ENCODE data around the gene EPHB3.
A peak's percentile ranks its signal among the peaks of the same experiment; 100 is the strongest.

The EPHB3 gene

GRCh38 chr3:184561061-184561912 lies at the start of gene EPHB3:
Gene EPHB3 (plus strand): TSS chr3:184561785. CDS start chr3:184562236, 451 bp downstream.
- ATAC-seq (peak; percentile 91), DNase-seq (peak; percentile 96)
- peaks cover 25% of the 10 kb centered on the region for H3K4me1 Mint-ChIP-seq
- H3K27ac Mint-ChIP-seq = peak within 1 kb of the TSS; percentile 2
- H3K27me3 Mint-ChIP-seq = peaks cover 58% of the 10 kb centered on the region
- no peaks in the 10 kb centered on the region for H3K36me3 Mint-ChIP-seq (ENCODE audit: low read depth)
- no peaks in the 10 kb centered on the region for H3K9me3 Mint-ChIP-seq
- H3K4me3 Mint-ChIP-seq = peak within 1 kb of the TSS; percentile 55

- no peak overlapping the region for H3K4me3 Mint-ChIP-seq
Measured at GRCh38 chr3:184512621-184513020, 49.0 kb upstream of the EPHB3 start.

GRCh38 chr3:184513276-184514170 lies 48.1 kb upstream of the EPHB3 start:
- ATAC-seq (peak; percentile 97), DNase-seq (peak; percentile 87)
- Mint-ChIP-seq H3K4me1 (peaks cover 7% of the 10 kb centered on the region), H3K27me3 (peaks cover 47% of the 10 kb centered on the region), H3K27ac (no peak overlapping the region), H3K36me3 (ENCODE audit: low read depth) (no peaks in the 10 kb centered on the region), H3K4me3 (peak overlapping the region; percentile 47), H3K9me3 (no peaks in the 10 kb centered on the region)

More at GRCh38 chr3:184512621-184513020, 49.0 kb upstream of the EPHB3 start:
- DNase-seq (no peak), ATAC-seq (no peak)
- Mint-ChIP-seq H3K4me1 (peaks cover 7% of the 10 kb centered on the region), H3K36me3 (ENCODE audit: low read depth) (no peaks in the 10 kb centered on the region), H3K9me3 (no peaks in the 10 kb centered on the region), H3K27ac (no peak overlapping the region), H3K27me3 (peaks cover 46% of the 10 kb centered on the region)

DNA sequence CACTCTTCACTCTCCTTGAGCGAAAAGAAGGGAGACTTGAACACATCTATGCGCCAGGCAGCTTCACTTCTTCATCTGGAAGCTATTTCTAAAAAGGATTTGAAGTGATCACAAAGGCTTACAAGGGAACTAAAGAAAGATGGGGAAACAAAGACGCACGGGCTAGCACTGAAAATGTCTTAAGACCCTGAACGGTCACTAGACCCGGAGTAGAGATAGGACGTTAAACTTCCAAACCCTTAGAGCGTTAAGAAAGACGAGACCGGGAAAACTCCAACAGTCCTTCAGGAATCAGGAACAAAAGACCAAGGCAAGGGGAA lies 47.5 kb upstream of the EPHB3 start:
- ATAC-seq (no peak), DNase-seq (no peak)
- Mint-ChIP-seq H3K27ac (no peak overlapping the region), H3K27me3 (peaks cover 53% of the 10 kb centered on the region), H3K36me3 (ENCODE audit: low read depth) (no peaks in the 10 kb centered on the region), H3K9me3 (no peaks in the 10 kb centered on the region), H3K4me3 (no peak overlapping the region), H3K4me1 (peaks cover 7% of the 10 kb centered on the region)

- peak overlapping the region; percentile 18 for H3K4me3 Mint-ChIP-seq
Measured at GRCh38 chr3:184523825-184524615, 37.6 kb upstream of the EPHB3 start.

DNA sequence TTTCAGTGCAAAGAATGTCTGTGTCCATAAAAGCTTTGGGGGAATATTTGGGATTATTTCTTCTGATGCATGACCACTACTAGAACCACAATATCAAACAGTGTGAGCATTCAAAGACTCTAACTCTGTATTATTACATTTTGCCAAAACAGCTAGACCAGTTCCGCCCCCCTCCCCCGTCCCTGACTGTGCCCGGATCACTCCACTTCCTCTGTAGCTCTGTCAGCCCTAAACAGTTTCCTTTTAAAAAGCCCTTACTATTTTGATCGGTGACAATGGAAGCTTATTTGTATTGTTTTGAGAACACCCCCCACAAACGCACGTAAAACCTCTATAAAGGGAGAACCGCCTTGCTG lies 36.6 kb upstream of the EPHB3 start:
- H3K36me3 Mint-ChIP-seq (ENCODE audit: low read depth) = no peaks in the 10 kb centered on the region
- DNase-seq = no peak
- peaks cover 19% of the 10 kb centered on the region for H3K4me1 Mint-ChIP-seq
- H3K9me3 Mint-ChIP-seq = no peaks in the 10 kb centered on the region
- peaks cover 33% of the 10 kb centered on the region for H3K27me3 Mint-ChIP-seq
- H3K4me3 Mint-ChIP-seq = peak overlapping the region; percentile 80
- H3K27ac Mint-ChIP-seq = no peak overlapping the region
- peak; percentile 56 for ATAC-seq

More at GRCh38 chr3:184523825-184524615, 37.6 kb upstream of the EPHB3 start:
- Mint-ChIP-seq H3K4me1 (peaks cover 19% of the 10 kb centered on the region), H3K27ac (peak overlapping the region; percentile 20), H3K9me3 (no peaks in the 10 kb centered on the region), H3K36me3 (ENCODE audit: low read depth) (no peaks in the 10 kb centered on the region), H3K27me3 (peaks cover 37% of the 10 kb centered on the region)
- no peak for DNase-seq
- peak; percentile 87 for ATAC-seq

- Mint-ChIP-seq H3K27me3 (peaks cover 34% of the 10 kb centered on the region), H3K27ac (no peak overlapping the region)
- peak; percentile 23 for DNase-seq
Measured at GRCh38 chr3:184525337-184526087, 36.1 kb upstream of the EPHB3 start.

DNA sequence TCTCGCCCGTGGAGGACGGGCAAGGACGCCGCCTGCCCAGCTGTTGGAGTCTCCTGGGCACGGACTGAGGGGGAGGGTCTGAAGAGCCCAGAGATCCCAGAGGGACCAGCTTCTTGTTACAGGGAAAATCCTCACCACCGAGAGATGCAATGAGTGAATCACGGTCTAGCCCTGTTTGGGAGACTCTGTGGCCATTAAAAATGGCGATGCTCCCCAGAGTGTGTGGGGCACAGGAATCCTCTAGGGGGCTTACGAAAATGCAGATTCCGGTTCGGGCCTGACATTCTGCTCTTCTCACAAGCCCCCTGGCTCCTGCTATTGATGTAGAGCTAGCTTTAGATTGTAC lies 35.5 kb upstream of the EPHB3 start:
- ATAC-seq = no peak
- Mint-ChIP-seq H3K9me3 (no peaks in the 10 kb centered on the region), H3K27ac (no peak overlapping the region), H3K27me3 (peaks cover 36% of the 10 kb centered on the region), H3K4me1 (peaks cover 19% of the 10 kb centered on the region), H3K4me3 (peak overlapping the region; percentile 43), H3K36me3 (ENCODE audit: low read depth) (no peaks in the 10 kb centered on the region)
- no peak for DNase-seq

More at GRCh38 chr3:184525337-184526087, 36.1 kb upstream of the EPHB3 start:
- Mint-ChIP-seq H3K36me3 (ENCODE audit: low read depth) (no peaks in the 10 kb centered on the region), H3K4me1 (peaks cover 19% of the 10 kb centered on the region), H3K9me3 (no peaks in the 10 kb centered on the region), H3K4me3 (peak overlapping the region; percentile 80)
- ATAC-seq = peak; percentile 37

- no peak overlapping the region for H3K27ac Mint-ChIP-seq
- ATAC-seq (no peak), DNase-seq (no peak)
- H3K4me1 Mint-ChIP-seq = no peaks in the 10 kb centered on the region
- H3K9me3 Mint-ChIP-seq = no peaks in the 10 kb centered on the region
- H3K36me3 Mint-ChIP-seq (ENCODE audit: low read depth) = no peaks in the 10 kb centered on the region
- H3K4me3 Mint-ChIP-seq = no peak overlapping the region
- H3K27me3 Mint-ChIP-seq = peaks cover 12% of the 10 kb centered on the region
Measured at GRCh38 chr3:184531626-184532280, 29.8 kb upstream of the EPHB3 start.

- Mint-ChIP-seq H3K27me3 (peaks cover 10% of the 10 kb centered on the region), H3K36me3 (ENCODE audit: low read depth) (no peaks in the 10 kb centered on the region), H3K27ac (no peak overlapping the region), H3K4me3 (no peak overlapping the region), H3K9me3 (no peaks in the 10 kb centered on the region), H3K4me1 (no peaks in the 10 kb centered on the region)
- ATAC-seq (no peak), DNase-seq (no peak)
Measured at GRCh38 chr3:184532940-184533732, 28.4 kb upstream of the EPHB3 start.

DNA sequence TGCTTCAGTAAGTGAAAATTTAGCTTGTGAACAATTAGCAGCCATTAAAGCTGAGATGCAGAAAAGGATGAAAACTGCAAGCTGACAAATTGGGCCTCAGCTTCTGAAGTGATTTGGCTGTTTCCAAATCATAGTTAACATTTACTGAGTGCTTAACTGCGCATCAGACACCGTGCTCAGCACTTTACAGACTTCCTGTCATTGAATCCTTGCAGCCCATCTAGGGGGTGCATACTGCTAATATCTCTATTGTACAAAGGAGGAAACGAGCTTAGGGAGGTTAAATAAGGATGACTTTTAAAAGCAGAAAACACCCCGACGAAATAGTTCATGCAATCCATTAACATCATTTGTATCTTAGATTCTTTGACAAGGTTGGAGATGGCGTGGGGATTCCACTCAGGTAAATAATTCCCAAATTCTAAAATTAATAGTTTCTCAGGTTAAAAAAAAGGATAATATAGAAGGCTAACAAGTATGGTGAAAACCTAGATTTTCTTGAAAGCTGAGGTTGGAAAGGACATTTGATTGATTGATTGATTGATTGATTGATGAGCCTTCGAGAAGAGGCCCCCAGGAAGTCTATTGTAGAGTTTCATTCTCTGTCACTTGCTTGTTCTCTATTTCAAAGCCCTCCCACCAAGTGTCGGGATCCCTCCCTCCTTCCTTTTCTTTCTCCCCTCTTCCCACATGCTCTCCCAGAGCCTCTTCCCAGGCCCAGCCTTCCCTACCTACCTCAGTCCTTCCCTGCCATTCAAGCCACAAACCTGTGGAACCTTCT lies 23.5 kb upstream of the EPHB3 start:
- Mint-ChIP-seq H3K4me1 (no peaks in the 10 kb centered on the region), H3K36me3 (ENCODE audit: low read depth) (no peaks in the 10 kb centered on the region), H3K4me3 (no peak overlapping the region), H3K27ac (no peak overlapping the region), H3K9me3 (no peaks in the 10 kb centered on the region), H3K27me3 (peaks cover 23% of the 10 kb centered on the region)
- no peak for DNase-seq
- no peak for ATAC-seq

- no peak overlapping the region for H3K27ac Mint-ChIP-seq
- ATAC-seq (no peak), DNase-seq (no peak)
- H3K36me3 Mint-ChIP-seq (ENCODE audit: low read depth) = no peaks in the 10 kb centered on the region
- H3K27me3 Mint-ChIP-seq = peaks cover 31% of the 10 kb centered on the region
- H3K4me3 Mint-ChIP-seq = no peak overlapping the region
- no peaks in the 10 kb centered on the region for H3K4me1 Mint-ChIP-seq
- no peaks in the 10 kb centered on the region for H3K9me3 Mint-ChIP-seq
Measured at GRCh38 chr3:184538666-184539431, 22.7 kb upstream of the EPHB3 start.
